ENCODE measurements around the gene MTCL1. TPM values are rescaled to one million over a fixed set of nuclear protein-coding genes. Genes with fewer than 3 reads are reported as not detected.
A peak's percentile ranks its signal among the peaks of the same experiment; 100 is the strongest.
"Not testable (repeated sequence)": the region's sequence is repeated elsewhere in the genome, so short reads cannot be mapped to it uniquely, and the experiment has no call there.

The MTCL1 gene
- total and polyA plus RNA-seq, 5 experiments from 2014 or later, result 0.13 to 0.41 TPM; not detected in 3

DNA sequence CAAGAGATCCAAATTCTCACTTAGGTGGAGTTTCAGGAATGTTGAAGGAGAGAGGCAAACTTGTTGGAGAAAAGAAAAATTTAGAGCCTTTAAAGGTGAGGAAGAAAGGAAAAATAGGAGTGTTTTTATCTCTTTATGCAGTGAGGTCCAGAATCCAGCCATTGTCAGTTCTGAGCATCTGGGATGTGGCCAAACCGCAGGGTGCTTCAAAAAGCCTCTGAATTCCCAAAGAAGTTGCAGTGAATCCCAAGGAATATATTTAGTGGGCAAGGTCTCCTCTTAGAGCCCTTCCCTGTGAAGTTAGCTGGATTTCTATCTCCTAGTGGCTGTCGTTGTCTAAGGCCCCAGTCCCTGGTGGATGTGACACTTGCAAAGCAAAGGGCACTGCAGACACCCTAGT lies 51.2 kb downstream of the MTCL1 start:
- POLR2A ChIA-PET, result no interaction called here
- Mint-ChIP-seq H3K4me3 (no peak overlapping the region), H3K9me3 (peaks cover 0 to 8% (median 2%) of the 10 kb centered on the region in 9 donors), H3K4me1 (peaks cover 23 to 47% (median 34%) of the 10 kb centered on the region in 4 donors), H3K27ac (no peak overlapping the region), H3K27me3 (peaks cover 4 to 35% (median 19%) of the 10 kb centered on the region in 5 donors), H3K36me3 (peaks cover 0 to 9% (median 0%) of the 10 kb centered on the region in 3 donors)
- DNase-seq, result no peak
- no peak for ATAC-seq

DNA sequence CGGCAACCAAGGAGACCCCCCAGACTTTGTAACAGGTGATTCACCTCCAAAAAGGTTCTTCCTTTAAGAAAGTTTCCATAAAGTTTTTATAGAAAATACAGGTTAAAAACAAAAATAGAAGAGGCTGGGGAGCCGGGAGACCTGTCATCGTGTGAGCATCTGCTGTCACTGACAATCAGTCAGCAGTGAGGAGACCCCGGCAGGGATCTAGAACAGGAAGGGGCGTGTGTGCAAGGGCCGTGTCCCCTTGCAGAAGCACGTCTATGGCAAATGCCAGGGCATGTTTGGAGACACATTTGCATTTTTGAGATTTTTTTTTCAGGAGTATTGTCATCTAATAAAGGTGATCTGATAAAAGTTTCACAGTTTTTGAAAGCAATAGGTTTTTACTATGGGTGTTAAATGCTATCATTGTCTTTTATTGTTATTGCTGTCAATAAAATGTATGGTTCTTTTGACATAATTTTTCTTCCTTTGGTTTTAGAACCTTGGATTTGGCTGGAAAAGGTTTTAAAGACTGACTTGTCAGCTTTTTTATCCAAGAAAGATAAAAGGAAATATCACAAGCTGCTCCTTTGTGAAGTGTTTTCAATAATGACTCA lies 52.1 kb downstream of the MTCL1 start:
- Mint-ChIP-seq H3K9me3 (peaks cover 0 to 18% (median 7%) of the 10 kb centered on the region in 9 donors), H3K4me3 (no peak overlapping the region), H3K36me3 (peaks cover 0 to 16% (median 3%) of the 10 kb centered on the region in 3 donors), H3K4me1 (peaks cover 20 to 42% (median 34%) of the 10 kb centered on the region in 4 donors), H3K27ac (no peak overlapping the region), H3K27me3 (peaks cover 4 to 39% (median 23%) of the 10 kb centered on the region in 5 donors)
- POLR2A ChIA-PET, result no interaction called here
- ATAC-seq, result no peak
- no peak for DNase-seq

DNA sequence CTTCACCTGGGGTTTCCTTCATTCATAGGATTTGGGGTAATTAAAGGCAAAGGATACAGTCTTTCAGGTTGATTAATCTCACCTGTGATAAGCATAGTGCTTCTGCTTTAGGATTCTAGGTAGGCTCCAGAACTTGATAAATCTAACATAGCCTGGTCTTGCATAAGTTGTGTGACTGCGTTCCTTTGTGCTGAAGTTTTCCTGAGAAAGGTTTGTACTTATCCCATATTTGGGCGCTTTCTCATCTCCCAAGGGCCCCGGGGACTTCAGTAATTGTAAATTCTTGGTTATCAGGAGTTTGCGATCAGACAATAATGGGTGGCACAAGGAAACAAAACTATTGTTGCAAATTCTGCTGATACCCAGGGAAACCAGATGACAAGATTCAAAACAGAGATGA lies 53.1 kb downstream of the MTCL1 start:
- Mint-ChIP-seq H3K36me3 (peaks cover 0 to 17% (median 3%) of the 10 kb centered on the region in 3 donors), H3K4me3 (no peak overlapping the region), H3K4me1 (peaks cover 16 to 42% (median 34%) of the 10 kb centered on the region in 4 donors), H3K27me3 (peaks cover 4 to 38% (median 21%) of the 10 kb centered on the region in 5 donors), H3K9me3 (peaks cover 0 to 23% (median 7%) of the 10 kb centered on the region in 9 donors), H3K27ac (peak overlapping the region in 2 of 10 donors; percentile 26 to 61)
- DNase-seq (no peak), ATAC-seq (no peak)
- POLR2A ChIA-PET, result no interaction called here

DNA sequence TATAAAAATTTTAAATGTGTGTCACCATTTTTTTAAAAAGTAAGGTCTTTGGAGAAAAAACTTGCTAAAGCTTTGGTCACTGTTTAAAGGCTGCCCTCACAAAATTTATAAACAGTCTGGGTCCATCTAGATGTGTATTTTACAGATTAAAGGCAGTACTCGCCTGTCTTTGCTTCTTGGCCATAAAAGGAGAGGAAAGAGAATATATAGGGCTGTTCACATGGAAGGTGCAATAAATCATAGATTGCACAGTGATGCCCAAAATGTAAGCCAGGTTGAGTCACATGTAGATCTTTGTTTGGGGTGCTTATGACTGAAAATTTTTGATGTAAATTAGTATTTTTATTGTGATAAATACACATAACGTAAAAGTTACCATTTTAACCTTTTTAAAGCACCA lies 55.6 kb downstream of the MTCL1 start:
- POLR2A ChIA-PET, result no interaction called here
- ATAC-seq (no peak), DNase-seq (no peak)
- peaks cover 8 to 23% (median 15%) of the 10 kb centered on the region in 4 donors for H3K4me1 Mint-ChIP-seq
- H3K27me3 Mint-ChIP-seq, result peaks cover 4 to 34% (median 18%) of the 10 kb centered on the region in 5 donors
- H3K9me3 Mint-ChIP-seq, result peaks cover 0 to 23% (median 7%) of the 10 kb centered on the region in 9 donors
- peaks cover 0 to 17% (median 3%) of the 10 kb centered on the region in 3 donors for H3K36me3 Mint-ChIP-seq
- H3K27ac Mint-ChIP-seq, result no peak overlapping the region
- H3K4me3 Mint-ChIP-seq, result no peak overlapping the region

DNA sequence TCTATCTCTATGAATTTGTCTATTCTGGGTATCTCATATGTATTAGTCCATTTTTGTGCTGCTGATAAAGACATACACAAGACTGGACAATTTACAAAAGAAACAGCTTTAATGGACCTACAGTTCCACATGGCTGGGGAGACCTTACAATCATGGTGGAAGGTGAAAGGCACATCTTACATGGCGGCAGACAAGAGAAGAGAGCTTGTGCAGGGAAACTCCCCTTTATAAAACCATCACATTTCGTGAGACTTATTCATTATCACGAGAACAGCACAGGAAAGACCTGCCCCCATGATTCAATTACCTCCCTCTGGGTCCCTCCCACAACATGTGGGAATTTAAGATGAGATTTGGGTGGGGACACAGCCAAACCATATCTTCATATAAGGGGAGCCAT lies 56.2 kb downstream of the MTCL1 start:
- Mint-ChIP-seq H3K9me3 (peaks cover 0 to 23% (median 7%) of the 10 kb centered on the region in 9 donors), H3K27ac (peak overlapping the region in 1 of 10 donors; percentile 9), H3K4me1 (peaks cover 5 to 19% (median 12%) of the 10 kb centered on the region in 4 donors), H3K36me3 (peaks cover 0 to 17% (median 3%) of the 10 kb centered on the region in 3 donors), H3K27me3 (peaks cover 4 to 34% (median 18%) of the 10 kb centered on the region in 5 donors)
- POLR2A ChIA-PET, H3K4me3 Mint-ChIP-seq, ATAC-seq, DNase-seq: not testable (repeated sequence)

DNA sequence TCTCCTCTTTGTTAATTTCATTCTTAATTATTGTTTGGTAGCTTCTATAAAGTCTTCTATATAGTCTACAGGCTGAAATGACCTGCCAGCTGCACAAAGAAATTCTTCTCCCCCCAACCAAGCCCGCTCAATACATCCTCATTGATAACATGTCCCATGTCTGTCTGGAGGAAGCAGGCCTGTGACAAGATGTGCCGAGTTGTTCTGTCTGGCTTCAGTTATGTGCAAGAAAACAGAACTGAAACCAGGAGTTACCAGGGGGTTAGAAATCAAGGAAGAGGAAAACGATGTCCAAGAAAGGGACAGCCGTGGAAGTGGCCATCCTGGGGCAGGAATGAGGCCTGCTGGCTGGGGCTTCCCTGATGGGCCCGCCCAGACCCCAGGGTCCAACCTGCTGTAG lies 57.6 kb downstream of the MTCL1 start:
- peaks cover 0 to 8% (median 5%) of the 10 kb centered on the region in 4 donors for H3K4me1 Mint-ChIP-seq
- POLR2A ChIA-PET, result no interaction called here
- no peak for DNase-seq
- H3K4me3 Mint-ChIP-seq, result no peak overlapping the region
- H3K27me3 Mint-ChIP-seq, result peaks cover 4 to 31% (median 18%) of the 10 kb centered on the region in 5 donors
- peaks cover 0 to 17% (median 3%) of the 10 kb centered on the region in 3 donors for H3K36me3 Mint-ChIP-seq
- ATAC-seq, result no peak
- H3K9me3 Mint-ChIP-seq, result peaks cover 0 to 23% (median 7%) of the 10 kb centered on the region in 9 donors
- H3K27ac Mint-ChIP-seq, result no peak overlapping the region

DNA sequence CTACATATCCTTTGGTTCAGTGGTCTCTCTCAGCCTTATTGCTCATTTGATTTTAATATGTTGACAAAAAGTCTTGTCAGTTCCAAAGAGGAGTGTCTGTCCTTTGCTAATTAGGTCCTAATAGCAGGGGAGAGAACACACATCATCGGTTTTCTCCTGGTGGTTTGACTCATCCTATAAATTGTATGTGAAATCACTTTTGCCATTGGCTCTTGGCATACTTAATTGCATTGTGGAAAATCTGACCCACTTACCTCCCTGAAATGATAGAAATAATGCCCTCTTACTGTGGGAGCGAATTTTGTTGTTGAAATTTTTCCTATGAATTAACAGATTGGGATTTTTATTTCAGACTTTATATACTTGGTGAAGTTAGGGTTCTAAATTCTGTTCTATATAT lies 58.3 kb downstream of the MTCL1 start:
- H3K4me1 Mint-ChIP-seq, result peaks cover 0 to 4% (median 2%) of the 10 kb centered on the region in 4 donors
- peaks cover 0 to 23% (median 7%) of the 10 kb centered on the region in 9 donors for H3K9me3 Mint-ChIP-seq

DNA sequence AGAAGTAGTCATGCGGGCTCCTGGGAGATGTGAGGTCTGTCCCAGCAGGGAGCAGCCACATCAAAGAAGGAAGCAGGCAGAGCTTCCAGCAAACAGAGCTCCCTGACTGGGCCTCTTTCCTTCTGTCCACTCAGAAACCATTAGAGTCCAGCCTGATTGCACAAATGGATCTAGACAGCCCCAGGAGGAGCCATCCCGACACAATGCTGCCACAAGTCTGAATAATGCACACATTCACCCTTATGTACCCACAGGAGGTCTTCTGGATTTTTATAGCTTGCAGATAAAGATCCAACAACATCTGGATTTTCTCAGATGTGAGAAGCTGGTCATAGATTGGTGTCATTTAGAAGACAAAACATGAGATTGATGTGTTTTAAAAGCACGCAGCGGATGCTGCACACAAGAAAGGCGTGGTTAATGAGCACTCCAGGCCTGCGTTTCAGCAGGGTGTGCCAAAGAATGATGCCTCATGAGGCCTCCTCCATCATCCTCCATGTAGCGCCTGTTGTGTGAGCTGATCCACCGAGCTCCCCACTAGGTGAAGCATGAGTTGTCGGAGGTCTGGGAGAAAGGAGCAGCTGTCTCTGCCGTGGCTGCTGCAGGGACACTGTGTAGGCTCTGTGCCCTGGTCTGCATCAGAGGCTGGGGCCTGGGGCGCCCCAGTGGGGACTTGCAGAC lies 60.6 kb downstream of the MTCL1 start:
- Mint-ChIP-seq H3K9me3 (peaks cover 0 to 21% (median 7%) of the 10 kb centered on the region in 9 donors), H3K36me3 (peaks cover 0 to 15% (median 3%) of the 10 kb centered on the region in 3 donors), H3K4me3 (no peak overlapping the region), H3K27ac (no peak overlapping the region), H3K4me1 (peaks cover 0 to 3% (median under 1%) of the 10 kb centered on the region in 4 donors), H3K27me3 (peaks cover 0 to 18% (median 6%) of the 10 kb centered on the region in 5 donors)
- POLR2A ChIA-PET, result no interaction called here
- no peak for ATAC-seq
- no peak for DNase-seq

More for the DNA sequence above, 58.3 kb downstream of the MTCL1 start:
- H3K36me3 Mint-ChIP-seq, result peaks cover 0 to 17% (median 3%) of the 10 kb centered on the region in 3 donors
- ATAC-seq (no peak), DNase-seq (no peak)
- no peak overlapping the region for H3K27ac Mint-ChIP-seq
- no peak overlapping the region for H3K4me3 Mint-ChIP-seq
- H3K27me3 Mint-ChIP-seq, result peaks cover 1 to 25% (median 12%) of the 10 kb centered on the region in 5 donors
- POLR2A ChIA-PET, result no interaction called here

DNA sequence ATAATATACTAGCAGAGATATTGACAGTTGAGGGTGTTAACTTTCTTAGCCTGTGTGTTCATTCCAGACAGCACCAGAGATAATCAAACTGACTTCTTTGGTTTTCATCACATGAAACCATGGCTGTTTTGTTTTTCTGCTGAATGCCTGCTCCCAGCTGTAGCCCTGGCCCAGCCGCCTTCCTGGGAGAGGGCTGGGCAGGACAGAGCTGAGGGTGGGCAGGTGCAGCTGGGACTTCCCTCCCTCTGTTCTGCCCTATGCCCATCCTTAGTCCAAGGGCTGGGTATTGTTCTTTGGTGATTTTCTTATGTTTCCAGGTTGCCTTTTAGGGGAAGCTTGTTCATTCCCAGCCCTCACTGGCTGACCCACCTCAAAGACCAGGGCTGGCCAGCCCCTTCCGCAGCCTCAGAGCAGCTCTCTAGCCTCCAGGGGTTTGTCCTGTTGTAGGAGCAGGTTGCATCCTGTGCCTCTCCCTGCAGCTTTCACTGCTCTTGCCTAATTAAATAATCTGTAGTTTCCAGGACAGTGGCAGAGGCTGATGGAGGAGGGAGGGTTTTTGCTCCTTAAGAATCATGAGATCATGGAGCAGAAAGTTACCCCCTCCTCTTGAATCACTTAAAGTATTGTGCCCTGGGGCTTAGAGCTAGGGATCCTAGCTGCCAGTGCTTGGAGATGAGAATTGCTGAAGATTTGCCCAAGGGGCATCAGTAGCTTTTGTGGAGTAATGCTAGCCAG lies 61.4 kb downstream of the MTCL1 start:
- POLR2A ChIA-PET, result no interaction called here
- H3K9me3 Mint-ChIP-seq, result peaks cover 0 to 16% (median 3%) of the 10 kb centered on the region in 9 donors
- no peak overlapping the region for H3K4me3 Mint-ChIP-seq
- peaks cover 0 to 7% (median 3%) of the 10 kb centered on the region in 3 donors for H3K36me3 Mint-ChIP-seq
- no peak for DNase-seq
- no peak overlapping the region for H3K27ac Mint-ChIP-seq
- peaks cover 0 to 3% (median under 1%) of the 10 kb centered on the region in 4 donors for H3K4me1 Mint-ChIP-seq
- H3K27me3 Mint-ChIP-seq, result peaks cover 0 to 18% (median 6%) of the 10 kb centered on the region in 5 donors
- ATAC-seq, result no peak

DNA sequence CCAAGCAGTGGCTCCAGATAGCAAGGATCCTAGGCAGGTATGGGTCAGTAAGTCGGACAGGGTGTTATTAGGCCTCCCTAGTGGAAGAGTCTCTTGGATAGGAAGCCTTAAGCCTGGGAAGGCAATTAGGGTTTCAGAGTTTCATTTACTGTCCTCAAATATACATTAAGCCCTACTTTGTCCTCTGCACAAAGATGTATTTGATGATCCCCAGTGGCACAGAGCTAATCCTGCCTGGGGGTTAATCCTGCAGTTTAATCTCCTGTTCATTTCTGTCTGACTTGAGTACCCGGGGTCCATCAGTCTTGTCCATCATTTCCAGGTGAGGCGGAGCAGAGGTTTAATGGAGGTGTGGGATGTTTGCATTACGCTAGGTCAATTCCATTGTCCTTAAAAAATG lies 62.0 kb downstream of the MTCL1 start:
- POLR2A ChIA-PET, result no interaction called here
- ATAC-seq (no peak), DNase-seq (no peak)
- no peak overlapping the region for H3K4me3 Mint-ChIP-seq
- peaks cover 0 to 3% (median under 1%) of the 10 kb centered on the region in 4 donors for H3K4me1 Mint-ChIP-seq
- H3K27ac Mint-ChIP-seq, result no peak overlapping the region
- peaks cover 0 to 3% (median 2%) of the 10 kb centered on the region in 3 donors for H3K36me3 Mint-ChIP-seq
- H3K9me3 Mint-ChIP-seq, result peaks cover 0 to 10% (median 0%) of the 10 kb centered on the region in 9 donors
- peaks cover 0 to 12% (median 3%) of the 10 kb centered on the region in 5 donors for H3K27me3 Mint-ChIP-seq

DNA sequence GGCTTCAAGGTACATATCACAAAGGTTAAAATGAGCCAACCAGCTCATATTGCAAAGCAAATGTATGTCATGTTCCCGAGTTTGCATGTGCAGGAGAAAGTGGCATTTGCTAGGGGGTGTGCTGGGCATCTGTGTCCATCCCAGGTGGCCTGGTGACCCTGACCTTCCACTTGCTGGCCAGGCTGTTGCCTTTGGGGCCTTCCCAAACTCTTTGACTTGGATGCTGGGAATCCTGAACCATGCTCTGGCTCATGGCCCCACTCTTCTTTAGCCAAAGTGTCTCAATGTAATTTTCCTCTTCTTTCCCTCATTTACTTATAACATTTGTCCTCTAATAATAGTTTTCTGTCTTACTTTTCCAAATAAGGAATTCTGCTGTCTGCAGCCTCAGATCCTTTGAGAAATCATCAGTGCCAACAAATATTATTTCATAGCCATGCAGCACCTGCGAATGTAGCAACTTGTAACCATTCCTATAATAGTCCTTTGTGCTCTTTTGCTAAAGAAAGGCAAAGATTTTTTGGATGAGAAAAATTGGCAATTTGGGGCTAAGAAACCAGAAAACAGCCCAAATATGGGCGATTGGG lies 64.2 kb downstream of the MTCL1 start:
- Mint-ChIP-seq H3K36me3 (no peaks in the 10 kb centered on the region), H3K27me3 (peaks cover 0 to 9% (median 0%) of the 10 kb centered on the region in 5 donors), H3K9me3 (no peaks in the 10 kb centered on the region), H3K4me1 (peaks cover 0 to 3% (median 0%) of the 10 kb centered on the region in 4 donors), H3K27ac (no peak overlapping the region), H3K4me3 (no peak overlapping the region)
- POLR2A ChIA-PET, result no interaction called here
- no peak for DNase-seq
- no peak for ATAC-seq

DNA sequence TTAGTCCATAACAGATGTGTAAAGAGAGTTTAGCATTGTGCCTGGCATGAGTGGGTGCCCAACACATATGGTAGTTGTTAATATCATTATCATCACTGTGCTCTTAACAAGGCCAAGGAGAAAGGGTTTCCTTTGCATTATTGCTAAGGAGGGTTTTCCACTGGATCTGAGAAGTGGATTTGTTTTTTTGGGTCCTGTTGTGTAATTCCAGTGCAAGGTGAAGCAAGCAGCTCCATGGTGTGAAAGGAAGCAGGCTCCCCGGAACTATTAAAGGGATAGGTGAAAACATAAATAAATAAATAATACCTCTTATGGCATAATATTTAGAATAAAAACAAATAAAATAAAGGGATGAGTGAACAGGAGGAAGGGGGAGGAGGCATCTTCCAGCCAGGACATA lies 65.3 kb downstream of the MTCL1 start:
- ATAC-seq (no peak), DNase-seq (no peak)
- no peak overlapping the region for H3K4me3 Mint-ChIP-seq
- no peaks in the 10 kb centered on the region for H3K9me3 Mint-ChIP-seq
- H3K27ac Mint-ChIP-seq, result no peak overlapping the region
- POLR2A ChIA-PET, result no interaction called here
- no peaks in the 10 kb centered on the region for H3K27me3 Mint-ChIP-seq
- H3K4me1 Mint-ChIP-seq, result no peaks in the 10 kb centered on the region
- H3K36me3 Mint-ChIP-seq, result no peaks in the 10 kb centered on the region
